ENCODE measurements around the gene IGSF1.

- TF ChIP-seq EZH2 (optimal IDR thresholded peaks at IDR 0.05; ENCODE audit: low read depth, low read length) (no peak), EZH2phosphoT487 (IDR thresholded peaks at IDR 0.05; ENCODE audit: low read length) (no peak)
- TF ChIP-seq, protein P1, sequence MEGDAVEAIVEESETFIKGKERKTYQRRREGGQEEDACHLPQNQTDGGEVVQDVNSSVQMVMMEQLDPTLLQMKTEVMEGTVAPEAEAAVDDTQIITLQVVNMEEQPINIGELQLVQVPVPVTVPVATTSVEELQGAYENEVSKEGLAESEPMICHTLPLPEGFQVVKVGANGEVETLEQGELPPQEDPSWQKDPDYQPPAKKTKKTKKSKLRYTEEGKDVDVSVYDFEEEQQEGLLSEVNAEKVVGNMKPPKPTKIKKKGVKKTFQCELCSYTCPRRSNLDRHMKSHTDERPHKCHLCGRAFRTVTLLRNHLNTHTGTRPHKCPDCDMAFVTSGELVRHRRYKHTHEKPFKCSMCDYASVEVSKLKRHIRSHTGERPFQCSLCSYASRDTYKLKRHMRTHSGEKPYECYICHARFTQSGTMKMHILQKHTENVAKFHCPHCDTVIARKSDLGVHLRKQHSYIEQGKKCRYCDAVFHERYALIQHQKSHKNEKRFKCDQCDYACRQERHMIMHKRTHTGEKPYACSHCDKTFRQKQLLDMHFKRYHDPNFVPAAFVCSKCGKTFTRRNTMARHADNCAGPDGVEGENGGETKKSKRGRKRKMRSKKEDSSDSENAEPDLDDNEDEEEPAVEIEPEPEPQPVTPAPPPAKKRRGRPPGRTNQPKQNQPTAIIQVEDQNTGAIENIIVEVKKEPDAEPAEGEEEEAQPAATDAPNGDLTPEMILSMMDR (IDR thresholded peaks at IDR 0.05; ENCODE audit: low read length), result no peak
Observed at GRCh38 chrX:131262200-131262599, 26.9 kb downstream of the IGSF1 start.

Measured in MM.1S (cell line).